HL-60 (cell line): ENCODE data around the gene NEURL1.

Source experiments
- DNase-seq, 2 experiments: peaks; one replicate each; pipeline ENCODE4 v3.0.0-alpha.2; 2010 to 2020; ENCODE audit warnings: low read depth in 1 of 2, low spot score in 1 of 2
- H3K27ac ChIP-seq: fragments of 250-450 bp; sonication (Bioruptor Pico); replicated peaks from 2 replicates; pipeline ENCODE4 v1.5.1; 2020; ENCODE audit warnings: mild to moderate bottlenecking, moderate library complexity
- H3K27me3 ChIP-seq: fragments of 250-450 bp; sonication (Bioruptor Pico); 2 replicates; pipeline ENCODE4 v1.5.1; 2021; ENCODE audit warnings: mild to moderate bottlenecking, moderate library complexity; ENCODE audit not compliant: insufficient read depth, poor library complexity, severe bottlenecking
- H3K4me3 ChIP-seq: replicated peaks from 2 replicates; pipeline ENCODE4 v1.5.1; 2011; ENCODE audit warnings: mild to moderate bottlenecking, control low read depth, low read length; ENCODE audit not compliant: insufficient read depth
- CTCF ChIP-seq: IDR thresholded peaks from one replicate; pipeline ENCODE4 v1.5.1; 2011; ENCODE audit warnings: low read length, control low read depth, inconsistent platforms; ENCODE audit not compliant: insufficient read depth
- GABPA ChIP-seq: IDR thresholded peaks from 2 replicates; pipeline ENCODE4 v1.6.1; 2012; ENCODE audit warnings: low read depth
- POLR2AphosphoS5 ChIP-seq: IDR thresholded peaks from 2 replicates; pipeline ENCODE4 v1.6.1; 2012; ENCODE audit warnings: low read depth
- REST ChIP-seq: IDR thresholded peaks from 2 replicates; pipeline ENCODE4 v1.6.1; 2012; ENCODE audit warnings: low read depth; ENCODE audit not compliant: insufficient replicate concordance
- SPI1 ChIP-seq: IDR thresholded peaks from 2 replicates; pipeline ENCODE4 v1.6.1; 2012; ENCODE audit warnings: low read depth, mild to moderate bottlenecking, borderline replicate concordance

NEURL1 gene

GRCh38 chr10:103593022-103593570, 99.6 kb downstream of the NEURL1 start:
- DNase-seq, result no peak
- TF ChIP-seq GABPA, result no peak
- no peak for TF ChIP-seq REST
- TF ChIP-seq POLR2AphosphoS5, result no peak
- TF ChIP-seq CTCF, result no peak
- TF ChIP-seq SPI1, result no peak
- no peaks in the 10 kb centered on the region for H3K27me3 ChIP-seq
- H3K4me3 ChIP-seq, result no peak overlapping the region
- H3K27ac ChIP-seq, result no peak overlapping the region

GRCh38 chr10:103595933-103596726, 102.6 kb downstream of the NEURL1 start:
- no peak for DNase-seq
- Histone ChIP-seq H3K27ac (no peak overlapping the region), H3K27me3 (no peaks in the 10 kb centered on the region), H3K4me3 (no peak overlapping the region)
- TF ChIP-seq GABPA (no peak), CTCF (no peak), POLR2AphosphoS5 (no peak), REST (no peak), SPI1 (no peak)

GRCh38 chr10:103597003-103597402, 103.5 kb downstream of the NEURL1 start:
- DNase-seq, result no peak
- H3K27me3 ChIP-seq, result no peaks in the 10 kb centered on the region
- no peak overlapping the region for H3K27ac ChIP-seq
- TF ChIP-seq SPI1 (no peak), CTCF (no peak), GABPA (no peak), POLR2AphosphoS5 (no peak), REST (no peak)
- no peak overlapping the region for H3K4me3 ChIP-seq
